Endothelial cell (in vitro differentiated cells): Measurements from ENCODE around the gene RAC2. TPM values are rescaled to one million over a fixed set of nuclear protein-coding genes. Genes with fewer than 3 reads are reported as not detected.

Source experiments
- DNase-seq: peaks from one replicate; pipeline ENCODE4 v3.0.0; 2021; ENCODE audit warnings: low spot score
- H3K27ac Mint-ChIP-seq: one replicate; pipeline ENCODE4 v1.8.0; 2021; ENCODE audit warnings: mixed read lengths, inconsistent platforms; ENCODE audit not compliant: unreplicated experiment
- H3K27me3 Mint-ChIP-seq: one replicate; pipeline ENCODE4 v1.8.0; 2021; ENCODE audit warnings: mild to moderate bottlenecking, moderate library complexity, mixed read lengths, inconsistent platforms; ENCODE audit not compliant: unreplicated experiment
- H3K36me3 Mint-ChIP-seq: one replicate; pipeline ENCODE4 v1.8.0; 2021; ENCODE audit warnings: mild to moderate bottlenecking, low read depth, mixed read lengths, inconsistent platforms; ENCODE audit not compliant: unreplicated experiment
- H3K4me1 Mint-ChIP-seq: one replicate; pipeline ENCODE4 v1.8.0; 2021; ENCODE audit warnings: mild to moderate bottlenecking, mixed read lengths, inconsistent platforms; ENCODE audit not compliant: unreplicated experiment
- H3K4me3 Mint-ChIP-seq: one replicate; pipeline ENCODE4 v1.8.0; 2021; ENCODE audit warnings: mild to moderate bottlenecking, mixed read lengths, inconsistent platforms; ENCODE audit not compliant: unreplicated experiment
- H3K9me3 Mint-ChIP-seq: one replicate; pipeline ENCODE4 v1.8.0; 2021; ENCODE audit warnings: mixed read lengths, inconsistent platforms; ENCODE audit not compliant: unreplicated experiment
- CTCF ChIP-seq: fragments of 200-600 bp; sonication (generic); IDR thresholded peaks from one replicate; pipeline ENCODE4 v1.5.0; 2021; ENCODE audit warnings: antibody characterized with exemption; ENCODE audit not compliant: unreplicated experiment
- total RNA-seq: library from RNA; stranded (reverse); fragmentation: NEBNext Ultra II Directional; extraction: Animal tissue kit (Norgen Biotek cat#: 25700); gene quantifications from one replicate; pipeline ENCODE4 v1.2.1, GENCODE V29; 2021; ENCODE audit not compliant: unreplicated experiment

The RAC2 gene
- total RNA-seq, 1 donor from 2014 or later = 16.6 TPM

GRCh38 chr22:37176464-37177061 is 67.5 kb downstream of the RAC2 start:
- H3K9me3 Mint-ChIP-seq = no peaks in the 10 kb centered on the region
- H3K27me3 Mint-ChIP-seq = peaks cover 10% of the 10 kb centered on the region
- DNase-seq = no peak
- peaks cover under 1% of the 10 kb centered on the region for H3K36me3 Mint-ChIP-seq
- H3K4me1 Mint-ChIP-seq = no peaks in the 10 kb centered on the region
- no peak overlapping the region for H3K4me3 Mint-ChIP-seq
- no peak for TF ChIP-seq CTCF
- H3K27ac Mint-ChIP-seq = peak overlapping the region; percentile 38

GRCh38 chr22:37175414-37176281 is 68.4 kb downstream of the RAC2 start:
- TF ChIP-seq CTCF = no peak
- H3K27me3 Mint-ChIP-seq = peaks cover 10% of the 10 kb centered on the region
- no peak overlapping the region for H3K27ac Mint-ChIP-seq
- H3K9me3 Mint-ChIP-seq = no peaks in the 10 kb centered on the region
- H3K4me1 Mint-ChIP-seq = no peaks in the 10 kb centered on the region
- no peaks in the 10 kb centered on the region for H3K36me3 Mint-ChIP-seq
- no peak overlapping the region for H3K4me3 Mint-ChIP-seq
- DNase-seq = no peak

Other genes with a start within 250 kb of the RAC2 start
- 39.0 TPM for gene TST, start 224.8 kb downstream of the RAC2 start, total RNA-seq
- 78.7 TPM for gene MPST, start 224.5 kb downstream of the RAC2 start, total RNA-seq
- gene KCTD17, start 192.5 kb downstream of the RAC2 start, total RNA-seq = 46.9 TPM
- gene TMPRSS6, start 134.6 kb downstream of the RAC2 start, total RNA-seq = not detected
- 0.51 TPM for gene IL2RB, start 94.4 kb downstream of the RAC2 start, total RNA-seq
- gene C1QTNF6, start 56.0 kb downstream of the RAC2 start, total RNA-seq = 32.7 TPM
- gene SSTR3, start 31.8 kb downstream of the RAC2 start, total RNA-seq = 0.13 TPM
- gene CYTH4, start 38.2 kb upstream of the RAC2 start, total RNA-seq = 0.33 TPM
- 1.2 TPM for gene ELFN2, start 183.2 kb upstream of the RAC2 start, total RNA-seq
- gene MFNG, start 242.1 kb upstream of the RAC2 start, total RNA-seq = 75.4 TPM